GM12801 (cell line): ENCODE results near the gene RETREG1.

ENCODE experiments used
- CTCF ChIP-seq: IDR thresholded peaks from one replicate; pipeline ENCODE4 v1.5.1; 2011; ENCODE audit warnings: control low read depth; ENCODE audit not compliant: insufficient read length; ENCODE audit errors: extremely low read depth

Gene RETREG1

GRCh38 chr5:16626696-16627264, 10.0 kb upstream of the RETREG1 start:
- TF ChIP-seq CTCF, result no peak

- no peak for TF ChIP-seq CTCF
Measured at GRCh38 chr5:16625096-16625495, 8.3 kb upstream of the RETREG1 start.

- no peak for TF ChIP-seq CTCF
Measured at GRCh38 chr5:16619136-16619535, 2.3 kb upstream of the RETREG1 start.

GRCh38 chr5:16618138-16618897, 1.5 kb upstream of the RETREG1 start:
- TF ChIP-seq CTCF, result no peak

- TF ChIP-seq CTCF, result no peak
Measured at GRCh38 chr5:16617274-16617968, 624 bp upstream of the RETREG1 start.

GRCh38 chr5:16615741-16616535, 859 bp downstream of the RETREG1 start:
- no peak for TF ChIP-seq CTCF

- TF ChIP-seq CTCF, result no peak
Measured at GRCh38 chr5:16612007-16612406, 4.8 kb downstream of the RETREG1 start.
